Measurements from ENCODE around the gene ADGRV1.
"Not testable (repeated sequence)": the region's sequence is repeated elsewhere in the genome, so short reads cannot be mapped to it uniquely, and the experiment has no call there.

ADGRV1 gene

GRCh38 chr5:90949469-90950358 lies 391.1 kb downstream of the ADGRV1 start:
- DNase-seq = no peak

DNA sequence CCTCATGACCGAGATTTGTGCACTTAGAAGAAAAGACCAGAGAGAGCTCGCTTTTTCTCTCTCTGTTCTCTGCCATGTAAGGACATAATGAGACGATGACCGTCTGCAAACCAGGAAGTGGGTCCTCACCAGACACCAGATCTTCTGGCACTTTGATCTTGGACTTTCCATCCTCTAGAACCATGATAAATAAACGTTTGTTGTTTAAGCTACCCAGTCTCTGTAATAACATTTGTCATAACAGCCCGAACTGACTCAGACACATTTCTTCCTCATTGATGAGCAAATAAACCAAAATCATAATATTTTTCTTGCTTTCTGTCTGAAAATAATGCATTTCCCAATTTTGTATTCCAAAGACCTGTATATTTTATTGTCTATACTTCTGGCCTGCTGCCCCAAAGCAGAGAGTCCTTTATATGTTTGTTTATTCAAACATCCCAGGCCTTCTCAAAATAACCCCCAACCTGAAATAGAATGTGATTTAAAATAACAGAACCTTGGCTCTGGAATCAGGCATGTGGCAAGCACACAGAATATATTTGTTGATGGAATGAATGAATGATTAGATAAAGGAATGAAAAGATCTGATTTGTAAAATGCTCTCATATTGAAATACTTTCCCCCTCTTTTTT lies 396.5 kb downstream of the ADGRV1 start:
- no peak for DNase-seq

GRCh38 chr5:90956511-90957097 lies 398.0 kb downstream of the ADGRV1 start:
- no peak for DNase-seq

GRCh38 chr5:90957906-90958305 lies 399.3 kb downstream of the ADGRV1 start:
- no peak for DNase-seq

- DNase-seq = no peak
These were observed 400.7 kb downstream of the ADGRV1 start for GRCh38 chr5:90959262-90959661.

GRCh38 chr5:90962481-90962880 lies 403.9 kb downstream of the ADGRV1 start:
- no peak for DNase-seq

DNA sequence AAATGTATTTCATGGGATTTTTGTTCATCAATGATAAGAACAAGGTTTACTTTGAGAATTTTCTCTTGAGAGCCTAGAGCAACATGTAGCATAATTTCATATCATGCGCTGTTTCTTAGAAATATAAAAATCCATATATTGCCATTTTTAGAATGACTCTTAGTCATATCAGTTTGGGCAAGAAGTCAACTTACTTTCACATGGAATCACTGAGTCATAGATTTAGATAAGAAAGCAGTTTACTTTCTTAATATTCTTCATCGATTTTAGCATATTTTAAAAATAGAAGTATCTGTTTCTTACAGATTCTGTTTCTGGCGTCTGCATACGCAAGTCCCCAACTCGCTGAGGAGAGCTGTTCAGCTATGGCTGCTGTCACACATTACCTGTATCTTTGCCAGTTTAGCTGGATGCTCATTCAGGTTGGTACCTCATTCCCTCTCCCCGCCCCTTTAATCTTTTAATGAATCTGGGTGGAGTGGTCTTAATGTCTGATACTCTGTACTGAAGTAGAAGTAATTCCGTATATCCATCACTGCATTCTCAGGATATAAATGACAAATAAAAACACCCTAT lies 406.6 kb downstream of the ADGRV1 start:
- no peak for DNase-seq

- no peak for DNase-seq
These were observed 408.8 kb downstream of the ADGRV1 start for GRCh38 chr5:90967443-90967842.

DNA sequence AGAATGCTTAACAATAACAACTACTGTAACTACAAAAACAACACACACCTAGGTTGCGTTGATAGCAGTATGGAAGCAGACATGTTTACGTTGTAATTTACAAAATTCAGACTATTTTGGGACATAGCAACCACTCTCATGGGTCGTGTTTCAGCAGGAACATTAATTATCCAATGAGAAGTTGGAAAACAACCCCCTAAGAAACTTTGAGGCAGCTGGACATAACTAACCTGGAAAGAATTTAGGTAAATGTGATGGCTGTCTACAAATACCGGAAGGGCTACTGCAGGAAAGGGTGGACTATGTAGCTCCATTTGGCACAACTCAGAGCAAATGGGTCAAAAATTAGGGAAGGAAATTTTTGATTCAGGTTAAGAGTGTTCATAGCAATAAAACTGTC lies 409.3 kb downstream of the ADGRV1 start:
- no peak for DNase-seq

GRCh38 chr5:90968319-90968718 lies 409.7 kb downstream of the ADGRV1 start:
- no peak for DNase-seq

DNA sequence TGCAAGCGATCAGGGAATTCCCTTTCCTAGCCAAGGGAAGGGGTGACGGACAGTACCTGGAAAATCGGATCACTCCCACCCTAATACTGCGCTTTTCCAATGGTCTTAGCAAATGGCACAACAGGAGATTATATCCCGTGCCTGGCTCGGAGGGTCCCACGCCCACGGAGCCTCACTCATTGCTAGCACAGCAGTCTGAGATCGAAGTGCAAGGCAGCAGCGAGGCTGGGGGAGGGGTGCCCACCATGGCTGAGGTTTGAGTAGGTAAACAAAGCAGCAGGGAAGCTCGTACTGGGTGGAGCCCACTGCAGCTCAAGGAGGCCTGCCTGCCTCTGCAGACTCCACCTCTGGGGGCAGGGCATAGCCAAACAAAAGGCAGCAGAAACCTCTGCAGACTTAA lies 411.3 kb downstream of the ADGRV1 start:
- not testable (repeated sequence) for DNase-seq

GRCh38 chr5:90981177-90981576 lies 422.6 kb downstream of the ADGRV1 start:
- DNase-seq = no peak

DNA sequence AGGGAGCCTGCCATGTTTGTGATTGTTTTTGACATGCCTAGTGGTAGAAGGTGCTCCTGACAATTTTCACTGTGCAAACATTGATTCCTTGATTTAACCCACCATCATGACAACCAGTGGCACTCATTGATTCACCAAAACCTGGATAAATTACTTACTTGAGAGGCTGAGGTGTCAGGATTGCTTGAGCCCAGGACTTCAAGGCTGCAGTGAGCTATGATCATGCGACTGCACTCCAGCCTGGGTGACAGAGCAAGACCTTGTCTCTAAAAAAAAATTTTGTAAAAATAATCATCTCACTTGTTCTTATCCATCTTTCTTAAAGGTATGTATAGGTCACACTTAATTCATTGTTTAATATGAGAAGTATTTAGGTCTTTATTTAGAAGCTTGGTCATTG lies 423.2 kb downstream of the ADGRV1 start:
- no peak for DNase-seq

DNA sequence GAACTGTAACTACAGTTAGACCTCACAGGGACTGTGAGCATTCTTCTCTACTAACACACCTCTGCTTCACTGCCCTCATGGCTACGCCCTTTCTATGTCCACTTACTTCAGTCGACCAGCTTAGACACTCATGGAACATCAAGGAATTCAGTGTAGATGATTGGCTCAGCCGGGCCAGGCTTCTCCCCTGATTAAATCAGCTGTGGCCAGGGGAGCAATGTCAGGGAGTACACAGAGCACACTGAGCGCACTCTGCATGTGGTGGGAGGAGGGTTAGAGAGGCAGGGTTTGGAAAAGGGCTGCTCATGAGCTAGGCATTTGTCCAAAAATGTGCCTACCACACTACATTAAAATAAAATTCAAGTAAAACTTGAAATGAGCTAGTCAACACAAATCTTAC lies 424.0 kb downstream of the ADGRV1 start:
- DNase-seq = no peak

- DNase-seq = no peak
These were observed 424.6 kb downstream of the ADGRV1 start for GRCh38 chr5:90983148-90983547.

DNA sequence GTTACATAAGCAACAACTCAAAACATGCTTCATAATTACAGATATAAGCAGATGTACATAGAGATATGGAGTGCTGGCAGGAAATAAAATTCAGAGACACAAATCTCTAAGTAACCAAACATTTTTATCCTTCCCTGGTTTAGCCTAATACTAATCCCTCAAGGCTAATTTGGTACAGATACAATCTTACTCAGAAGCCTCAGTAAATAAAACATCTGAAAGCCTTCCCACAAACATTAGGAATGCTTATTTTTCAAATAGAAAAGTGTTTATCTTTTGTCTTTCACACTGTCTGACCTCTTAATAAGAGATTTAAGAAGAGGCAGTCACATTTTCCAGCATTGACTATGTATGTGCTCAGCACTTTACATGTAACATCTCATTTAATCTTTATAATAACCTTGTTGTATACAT lies 425.1 kb downstream of the ADGRV1 start:
- DNase-seq = no peak

DNA sequence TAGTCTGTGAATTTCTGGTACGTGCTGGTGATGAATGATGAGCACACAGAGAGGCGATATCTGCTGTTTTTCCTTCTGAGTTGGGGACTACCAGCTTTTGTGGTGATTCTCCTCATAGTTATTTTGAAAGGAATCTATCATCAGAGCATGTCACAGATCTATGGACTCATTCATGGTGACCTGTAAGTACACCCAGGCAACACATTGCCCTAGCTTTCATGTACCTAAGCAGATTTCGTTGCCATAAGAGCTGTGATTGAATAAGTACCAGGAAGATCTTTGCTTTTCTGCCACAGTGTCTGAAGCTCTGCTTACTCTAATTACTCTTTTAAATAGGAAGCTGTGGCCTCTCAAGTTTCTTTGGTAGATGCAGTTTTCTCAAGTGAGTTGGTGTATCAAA lies 426.7 kb downstream of the ADGRV1 start:
- DNase-seq = no peak

DNA sequence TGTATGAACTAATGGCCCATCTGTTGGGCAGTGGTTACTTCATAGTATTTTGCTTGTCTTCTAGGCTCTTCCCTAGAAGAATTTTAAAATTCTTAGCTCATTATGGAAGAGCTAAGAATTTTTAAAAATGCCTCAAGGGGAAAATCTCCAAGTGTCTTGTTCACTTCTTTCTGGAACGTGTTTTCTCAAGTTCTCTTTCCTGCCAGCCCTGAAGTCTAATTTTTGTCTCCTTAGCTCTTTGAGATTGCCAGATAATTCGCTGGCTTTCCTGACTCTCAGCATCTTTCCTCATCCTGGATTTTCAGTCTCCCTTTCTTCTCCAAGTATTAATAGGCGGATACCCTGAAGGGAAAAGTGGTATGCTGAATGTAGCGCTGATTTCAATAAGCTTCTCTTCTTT lies 429.1 kb downstream of the ADGRV1 start:
- DNase-seq = no peak

GRCh38 chr5:90991201-90991600 lies 432.6 kb downstream of the ADGRV1 start:
- DNase-seq = no peak

DNA sequence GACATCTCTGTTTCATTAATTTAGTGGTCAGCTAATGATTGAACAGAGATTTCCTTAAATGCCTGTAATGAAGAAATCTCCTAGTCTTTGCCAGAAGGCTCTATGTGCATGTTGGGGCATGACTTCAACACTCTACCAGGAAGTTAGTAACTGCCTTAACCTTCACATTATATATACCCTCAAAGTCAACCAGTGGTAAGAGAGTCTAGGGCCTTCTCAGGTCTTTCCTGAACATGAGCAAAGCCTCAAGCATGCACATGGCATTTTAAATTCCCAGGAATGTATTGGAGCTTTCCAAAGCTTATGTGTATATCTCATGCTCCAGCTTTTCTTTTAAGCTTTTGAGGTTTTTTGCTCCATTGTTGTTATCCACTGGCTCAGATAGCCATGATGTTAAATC lies 436.2 kb downstream of the ADGRV1 start:
- no peak for DNase-seq

GRCh38 chr5:90996089-90996488 lies 437.5 kb downstream of the ADGRV1 start:
- DNase-seq = no peak

GRCh38 chr5:90997082-90997481 lies 438.5 kb downstream of the ADGRV1 start:
- no peak for DNase-seq

DNA sequence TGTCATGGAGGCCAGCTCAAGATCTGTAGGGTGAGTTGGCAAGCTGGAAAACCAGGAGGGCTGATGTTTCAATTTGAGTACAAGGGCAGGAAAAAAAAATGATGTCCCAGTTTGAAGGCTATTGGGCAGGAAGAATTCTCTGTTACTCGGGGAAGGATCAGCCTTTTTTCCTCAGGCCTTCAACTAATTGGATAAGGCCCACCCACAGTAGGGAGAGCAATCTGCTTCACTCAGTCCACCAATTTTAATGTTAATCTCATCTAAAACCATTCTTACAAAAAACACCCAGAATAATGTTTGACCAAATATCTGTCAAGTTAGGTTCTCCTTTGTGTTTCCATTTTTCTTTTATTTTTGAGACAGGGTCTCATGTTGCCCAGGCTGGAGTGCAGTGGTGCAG lies 442.1 kb downstream of the ADGRV1 start:
- no peak for DNase-seq

GRCh38 chr5:91006713-91007112 lies 448.1 kb downstream of the ADGRV1 start:
- DNase-seq = no peak

All from effector CD4-positive, alpha-beta T cell (primary cell).